ENCODE data around the gene ODAD2.
"Not testable (repeated sequence)": the region's sequence is repeated elsewhere in the genome, so short reads cannot be mapped to it uniquely, and the experiment has no call there.

The ODAD2 gene

GRCh38 chr10:27969931-27970330 lies 28.9 kb downstream of the ODAD2 start:
- DNase-seq, result not testable (repeated sequence)

DNA sequence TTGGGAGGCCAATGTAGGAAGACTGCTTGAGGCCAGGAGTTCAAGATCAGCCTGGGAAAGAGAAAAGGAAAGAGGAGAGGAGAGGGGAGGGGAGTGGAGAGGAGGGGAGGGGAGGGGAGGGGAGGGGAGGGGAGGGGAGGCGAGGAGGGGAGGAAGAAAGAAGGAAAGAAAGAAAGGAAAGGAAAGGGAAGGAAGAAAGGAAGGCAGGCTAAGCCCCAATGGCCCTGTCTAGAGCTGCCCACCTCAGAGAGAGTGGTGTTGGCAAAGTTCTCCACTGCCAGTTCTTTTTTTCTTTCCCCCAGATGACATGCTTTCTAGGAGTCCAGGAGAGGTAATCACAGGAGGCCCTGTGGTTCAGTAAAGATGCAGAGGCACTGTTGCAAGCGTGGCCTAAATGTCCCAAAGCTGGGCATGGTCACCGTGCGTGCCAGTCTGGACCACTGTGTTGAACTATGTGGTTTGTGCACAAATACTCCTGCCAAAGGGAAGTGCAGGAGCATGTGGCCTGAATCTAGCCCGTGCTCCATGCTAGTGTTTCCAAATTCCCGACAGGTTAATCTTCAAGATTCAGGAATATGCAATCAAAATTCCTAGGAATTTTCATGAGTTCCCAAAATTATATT lies 39.7 kb downstream of the ODAD2 start:
- no peak for DNase-seq

DNA sequence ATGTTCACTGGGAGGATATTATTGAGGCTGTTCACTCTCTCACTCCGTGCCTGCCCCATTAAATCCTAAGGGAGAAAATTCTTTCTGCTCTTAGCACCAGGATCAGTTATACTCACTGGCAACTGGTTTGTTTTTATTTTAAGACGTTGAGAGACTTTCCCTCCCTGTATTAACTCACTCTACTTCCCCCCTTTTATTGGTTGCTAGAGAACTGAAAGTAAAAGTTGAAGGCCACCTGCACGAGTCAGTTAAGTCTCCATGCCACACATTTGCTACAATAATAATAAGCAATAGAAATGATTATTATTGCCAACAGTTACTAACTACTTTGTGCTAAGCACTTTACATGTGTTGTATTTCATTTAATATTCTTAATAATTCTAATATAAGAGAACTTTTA lies 40.5 kb downstream of the ODAD2 start:
- DNase-seq, result not testable (repeated sequence)

- DNase-seq, result no peak
These were observed 48.7 kb downstream of the ODAD2 start for GRCh38 chr10:27950242-27950564.

- DNase-seq, result no peak
These were observed 49.2 kb downstream of the ODAD2 start for GRCh38 chr10:27949528-27950241.

DNA sequence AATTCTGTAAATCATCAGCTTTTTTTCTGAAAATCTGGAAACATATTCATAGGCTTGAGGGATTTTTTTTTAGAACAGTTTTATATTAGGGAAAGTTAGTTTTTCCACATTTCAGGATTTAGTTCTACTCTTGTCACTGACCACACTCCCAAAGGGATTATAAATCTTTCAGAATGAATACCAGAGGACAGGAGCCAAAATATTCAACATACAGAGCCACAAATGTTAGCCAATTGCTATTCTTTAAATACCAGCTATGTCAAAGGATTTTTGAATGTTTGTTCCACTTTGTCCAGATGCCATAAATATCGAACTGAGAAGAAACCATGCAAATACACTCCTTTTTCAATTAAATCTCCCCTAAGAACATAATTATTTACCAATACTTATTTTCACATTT lies 50.7 kb downstream of the ODAD2 start:
- no peak for DNase-seq

DNA sequence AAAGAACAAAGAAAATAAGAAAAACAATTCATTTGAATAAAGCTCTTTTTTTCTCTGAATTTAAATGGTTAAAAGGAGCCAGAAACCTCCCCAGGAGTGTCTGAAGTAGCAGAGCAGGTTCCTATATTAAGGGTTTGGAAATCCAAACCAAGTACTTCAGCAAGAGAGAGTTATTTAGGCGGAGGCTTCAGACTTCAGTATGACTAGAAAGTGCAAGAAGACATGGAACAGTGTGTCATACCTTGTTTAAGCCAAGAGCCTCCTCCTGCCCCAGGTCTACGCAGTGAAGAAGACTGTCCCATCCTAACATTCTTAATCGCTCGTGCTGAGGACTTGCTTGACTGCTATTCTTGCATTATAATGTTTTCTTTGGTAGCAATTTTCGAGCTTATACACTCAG lies 51.3 kb downstream of the ODAD2 start:
- DNase-seq, result no peak

GRCh38 chr10:27944005-27944404 lies 54.9 kb downstream of the ODAD2 start:
- DNase-seq, result no peak

DNA sequence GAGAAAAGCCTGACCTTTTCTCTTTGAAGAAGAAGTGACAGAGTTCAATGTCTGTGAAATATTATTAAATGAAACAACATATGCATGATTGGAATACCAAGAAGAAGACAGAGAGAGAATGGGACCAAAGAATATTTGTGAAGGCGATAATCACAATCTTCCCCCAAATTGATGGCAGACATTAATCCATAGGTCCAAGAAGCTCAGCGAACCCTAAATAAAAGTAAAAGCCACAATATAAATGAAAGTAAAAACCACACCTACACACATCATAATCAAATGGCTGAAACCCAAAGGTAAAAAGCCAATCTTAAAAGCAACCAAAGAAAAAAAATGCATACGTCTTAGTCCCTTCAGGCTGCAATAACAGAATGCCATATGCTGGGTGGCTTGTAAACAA lies 84.0 kb downstream of the ODAD2 start:
- no peak for DNase-seq

GRCh38 chr10:27912231-27912630 lies 86.6 kb downstream of the ODAD2 start:
- DNase-seq, result no peak

GRCh38 chr10:27911539-27911938 lies 87.3 kb downstream of the ODAD2 start:
- no peak for DNase-seq

GRCh38 chr10:27911011-27911410 lies 87.9 kb downstream of the ODAD2 start:
- DNase-seq, result no peak

DNA sequence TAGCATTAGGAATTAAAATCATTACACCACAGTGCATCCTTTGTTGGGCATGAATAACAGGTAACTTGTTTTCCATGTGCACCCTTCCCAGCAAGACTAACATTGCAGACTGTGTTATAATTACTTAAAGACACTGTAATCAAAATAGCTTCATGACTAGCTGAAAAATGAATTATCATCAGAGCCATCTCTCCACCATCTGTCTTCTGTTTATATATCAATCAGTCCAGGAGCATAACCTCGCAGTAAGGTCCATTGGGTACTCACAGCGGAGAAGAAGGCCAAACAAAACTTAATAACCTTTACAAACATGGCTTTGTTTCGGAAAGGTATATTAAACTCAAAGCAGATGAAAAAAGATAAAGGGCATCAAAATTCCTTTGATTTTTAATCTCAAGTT lies 90.6 kb downstream of the ODAD2 start:
- no peak for DNase-seq

DNA sequence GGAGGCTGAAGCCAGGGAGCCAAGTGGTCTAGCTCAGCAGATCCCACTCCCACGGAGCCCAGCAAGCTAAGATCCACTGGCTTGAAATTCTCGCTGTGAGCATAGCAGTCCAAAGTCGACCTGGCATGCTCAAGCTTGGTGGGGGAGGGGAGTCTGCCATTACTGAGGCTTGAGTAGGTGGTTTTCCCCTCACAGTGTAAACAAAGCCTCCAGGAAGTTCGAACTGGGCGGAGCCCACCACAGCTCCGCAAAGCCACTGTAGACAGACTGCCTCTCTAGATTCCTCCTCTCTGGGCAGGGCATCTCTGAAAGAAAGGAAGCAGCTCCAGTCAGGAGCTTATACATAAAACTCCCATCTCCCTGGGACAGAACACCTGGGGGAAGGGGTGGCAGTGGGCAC lies 99.4 kb downstream of the ODAD2 start:
- DNase-seq, result not testable (repeated sequence)

DNA sequence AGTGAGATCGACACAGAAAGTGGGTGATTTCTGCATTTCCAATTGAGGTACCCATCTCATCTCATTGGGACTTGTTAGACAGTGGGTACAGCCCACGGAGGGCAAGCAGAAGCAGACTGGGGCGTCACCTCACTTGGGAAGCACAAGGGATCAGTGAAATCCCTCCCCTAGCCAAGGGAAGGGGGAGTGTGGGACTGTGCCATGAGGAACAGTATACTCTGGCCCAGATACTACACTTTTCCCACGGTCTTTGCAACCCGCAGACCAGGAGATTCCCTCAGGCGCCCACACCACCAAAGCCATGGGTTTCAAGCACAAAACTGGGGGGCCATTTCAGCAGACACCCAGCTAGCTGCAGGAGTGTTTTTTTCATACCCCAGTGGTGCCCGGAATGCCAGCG lies 99.8 kb downstream of the ODAD2 start:
- no peak for DNase-seq

- no peak for DNase-seq
These were observed 105.4 kb downstream of the ODAD2 start for GRCh38 chr10:27893358-27893954.

- DNase-seq, result no peak
These were observed 107.9 kb downstream of the ODAD2 start for GRCh38 chr10:27890971-27891370.

- no peak for DNase-seq
These were observed 109.4 kb downstream of the ODAD2 start for GRCh38 chr10:27889518-27889917.

- DNase-seq, result no peak
These were observed 114.7 kb downstream of the ODAD2 start for GRCh38 chr10:27884185-27884641.

GRCh38 chr10:27878281-27878680 lies 120.6 kb downstream of the ODAD2 start:
- DNase-seq, result no peak

- no peak for DNase-seq
These were observed 133.7 kb downstream of the ODAD2 start for GRCh38 chr10:27865221-27865635.

- no peak for DNase-seq
These were observed 137.1 kb downstream of the ODAD2 start for GRCh38 chr10:27861781-27862180.

- DNase-seq, result no peak
These were observed 141.3 kb downstream of the ODAD2 start for GRCh38 chr10:27857616-27858015.

- DNase-seq, result no peak
These were observed 154.7 kb downstream of the ODAD2 start for GRCh38 chr10:27844223-27844622.

- no peak for DNase-seq
These were observed 160.0 kb downstream of the ODAD2 start for GRCh38 chr10:27838901-27839300.
